NK-92 (cell line): ENCODE data around the gene SPOUT1.
A peak's percentile ranks its signal among the peaks of the same experiment; 100 is the strongest.

ENCODE experiments used
- DNase-seq: peaks from one replicate; lab custom pipeline; 2025; ENCODE audit not compliant: unreplicated experiment; lab: John Stamatoyannopoulos, UW

SPOUT1 gene

GRCh38 chr9:128836509-128837145, 7.0 kb upstream of the SPOUT1 start:
- no peak for DNase-seq

DNA sequence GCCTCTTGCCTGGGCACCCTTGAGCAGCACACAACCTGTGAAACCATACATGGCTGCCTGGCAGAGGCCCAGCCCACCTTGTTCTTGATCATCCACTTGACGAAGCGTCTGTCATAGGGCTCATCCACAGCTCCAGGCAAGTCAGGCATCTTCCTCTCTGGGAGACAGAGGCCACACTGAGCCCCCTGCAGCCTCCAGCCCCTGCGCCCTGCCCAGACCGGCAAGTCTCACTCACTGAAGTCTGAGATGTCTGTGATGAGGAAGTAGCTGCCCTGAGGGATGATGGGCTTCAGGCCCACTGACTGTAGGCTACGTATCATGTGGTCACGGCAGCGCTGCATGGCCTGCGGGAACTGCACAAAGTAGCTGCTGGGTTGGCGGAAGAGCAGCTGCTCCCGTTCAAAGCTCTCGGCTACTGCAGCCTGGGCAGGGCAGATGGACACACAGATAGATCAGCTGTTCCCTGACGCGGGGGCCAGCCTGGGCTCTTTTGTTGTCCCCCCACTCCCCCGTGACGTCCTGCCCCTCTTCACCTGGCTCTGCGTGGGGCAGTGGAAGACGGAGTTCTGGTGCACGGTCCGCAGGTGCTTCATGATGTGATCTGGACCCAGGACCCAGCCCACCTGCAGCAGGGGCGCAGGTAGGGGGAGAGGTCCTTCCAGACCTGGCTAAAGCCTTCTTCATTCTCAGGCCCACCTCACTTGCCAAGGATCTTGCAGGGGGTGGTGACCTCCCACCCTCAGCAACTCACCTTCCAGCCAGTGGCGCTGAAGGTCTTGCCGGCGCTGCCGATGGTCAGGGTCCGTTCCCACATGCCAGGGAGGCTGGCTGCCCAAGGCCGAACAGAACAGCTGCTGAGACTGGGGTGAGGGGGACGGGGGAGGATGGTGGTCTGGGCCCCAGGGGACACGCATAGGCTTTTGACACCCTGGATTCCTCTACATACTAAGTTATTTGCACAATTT, 5.9 kb upstream of the SPOUT1 start:
- no peak for DNase-seq

GRCh38 chr9:128833696-128834095, 4.1 kb upstream of the SPOUT1 start:
- DNase-seq, result no peak

DNA sequence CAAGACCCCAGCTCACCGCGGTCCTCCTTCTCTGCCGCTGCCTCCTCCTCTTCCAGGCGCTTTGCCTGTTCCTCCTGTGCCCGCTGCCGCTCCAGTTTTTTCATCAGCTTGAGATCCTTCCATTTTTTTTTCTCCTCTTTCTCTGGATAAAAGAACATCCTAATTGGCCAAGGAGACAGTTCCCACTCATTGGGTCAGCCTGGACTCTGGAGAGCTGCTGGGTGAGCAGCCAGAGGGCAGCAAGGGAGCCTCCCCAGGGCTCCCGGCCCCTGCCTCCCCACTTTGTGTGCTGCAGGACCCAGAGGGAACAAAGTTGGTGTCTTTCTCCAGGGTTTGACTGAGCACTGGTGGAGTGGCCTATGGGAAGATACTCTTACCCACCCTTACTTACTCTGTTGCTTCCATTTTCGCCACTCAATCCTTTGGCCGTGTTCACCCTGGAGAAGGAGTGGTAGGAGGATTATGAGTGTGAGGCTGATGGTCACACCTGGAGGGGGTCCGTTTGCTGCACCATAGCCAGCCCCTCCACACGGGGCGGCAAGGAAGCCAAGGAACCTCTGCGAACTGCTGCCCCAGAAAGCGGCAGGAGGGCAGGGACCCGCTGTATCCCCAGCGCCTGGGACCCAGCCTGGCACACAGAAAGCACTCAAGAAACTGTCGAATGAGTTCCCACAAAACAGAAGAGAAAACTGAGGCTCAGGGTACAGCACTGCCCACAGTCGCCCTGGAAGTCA, 708 bp downstream of the SPOUT1 start:
- DNase-seq, result no peak

DNA sequence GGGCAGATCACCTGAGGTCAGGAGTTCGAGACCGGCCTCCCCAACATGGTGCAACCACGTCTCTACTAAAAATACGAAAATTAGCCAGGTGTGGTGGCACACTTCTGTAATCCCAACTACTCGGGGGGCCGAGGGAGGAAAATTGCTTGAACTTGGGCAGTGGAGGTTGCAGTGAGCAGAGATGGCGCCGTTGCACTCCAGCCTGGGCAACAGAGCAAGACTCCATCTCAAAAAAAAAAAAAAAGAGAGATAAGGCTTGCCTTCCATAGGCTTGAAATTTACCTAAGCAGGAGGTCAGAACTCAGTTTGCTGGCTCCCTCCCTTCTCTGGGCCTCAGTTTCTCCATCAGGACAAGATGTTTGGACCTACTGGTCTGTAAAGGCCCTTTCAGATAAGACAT, 1.3 kb downstream of the SPOUT1 start:
- no peak for DNase-seq

DNA sequence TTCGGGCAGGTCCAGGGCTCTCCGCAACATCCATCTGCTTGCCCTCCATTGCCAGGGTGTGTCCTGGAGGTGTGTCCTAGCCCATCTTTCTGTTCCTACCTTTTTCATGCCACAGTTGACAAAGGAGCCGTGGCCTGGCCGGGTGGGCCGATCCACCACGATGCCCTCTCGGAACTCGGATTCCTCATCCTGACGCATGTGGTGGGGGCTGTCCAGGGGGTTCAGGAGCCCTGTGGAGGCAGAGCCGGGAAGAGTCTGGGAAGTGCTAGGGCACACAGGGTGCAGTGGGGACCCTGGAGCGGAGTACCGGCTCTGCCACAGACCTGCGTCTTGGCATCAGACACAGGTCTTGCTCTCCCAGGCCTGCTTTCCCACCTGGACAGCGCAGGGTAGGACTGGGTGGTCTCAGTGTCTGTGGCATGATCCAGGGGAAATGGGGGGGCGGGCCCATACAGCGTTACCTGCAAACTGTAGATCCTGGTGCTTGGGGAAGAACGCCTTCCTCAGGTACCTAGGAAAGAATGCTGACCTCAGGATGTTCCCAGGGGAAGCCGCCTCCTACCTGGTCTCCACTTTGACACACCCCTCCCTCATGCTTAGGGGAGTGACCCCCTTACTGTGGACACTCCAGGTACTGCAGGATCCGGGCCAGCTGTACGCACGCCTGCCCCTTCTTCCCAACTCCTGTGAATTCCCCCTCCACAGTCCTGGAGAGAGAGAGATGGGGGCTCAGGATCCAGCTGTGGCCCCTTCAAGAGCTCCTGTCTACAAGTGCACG, 3.5 kb downstream of the SPOUT1 start:
- no peak for DNase-seq

GRCh38 chr9:128824911-128825310, 4.7 kb downstream of the SPOUT1 start:
- no peak for DNase-seq

DNA sequence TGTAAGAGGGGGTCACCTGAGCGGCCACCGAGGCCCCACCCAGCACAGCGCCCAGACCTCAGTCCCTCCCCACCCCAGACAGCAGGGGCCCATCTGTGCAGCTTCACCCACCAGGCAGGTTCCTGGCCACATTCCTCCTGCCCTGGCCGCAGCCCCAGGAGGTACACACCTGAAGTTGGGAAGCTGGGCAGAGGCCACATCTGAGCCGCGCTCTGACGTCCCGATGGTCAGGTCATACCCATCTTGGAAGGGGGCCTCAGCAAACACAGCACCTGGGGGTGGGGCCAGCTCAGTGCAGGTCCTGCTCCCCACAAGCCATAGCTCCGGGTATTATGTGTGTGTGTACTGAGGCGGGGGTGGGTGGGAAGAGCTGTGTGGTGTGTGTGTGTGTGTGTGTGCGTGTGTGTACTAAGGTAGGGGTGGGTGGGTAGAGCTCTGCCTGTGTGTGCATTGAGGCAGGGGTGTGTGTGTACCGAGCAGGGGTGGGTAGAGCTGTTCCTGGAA, 5.6 kb downstream of the SPOUT1 start:
- DNase-seq, result no peak

DNA sequence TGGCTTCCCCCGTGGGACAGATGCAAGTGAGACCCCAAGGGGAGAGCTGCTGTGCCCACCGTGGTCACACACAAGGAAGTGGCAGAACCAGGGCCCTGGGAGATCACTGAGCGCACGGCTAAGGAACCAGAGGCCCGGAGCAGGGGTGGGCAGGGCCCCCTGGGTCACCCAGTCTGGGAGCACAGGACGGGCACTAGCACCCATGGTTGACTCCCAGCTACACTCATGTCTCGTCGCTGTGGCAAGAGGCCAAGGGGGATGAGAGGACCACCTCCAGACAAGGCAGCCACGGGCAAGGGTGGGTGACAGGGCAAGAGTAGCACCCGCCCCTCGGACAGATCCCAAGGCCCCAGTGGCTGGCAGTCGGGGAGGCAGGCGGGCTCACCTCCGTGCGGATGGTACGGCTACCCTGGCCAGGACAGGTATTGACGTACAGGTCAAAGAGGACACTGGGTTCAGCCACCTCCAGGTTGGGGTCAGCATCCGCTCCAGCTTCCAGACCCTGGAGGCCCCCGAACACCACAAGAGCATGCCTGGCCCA, 6.2 kb downstream of the SPOUT1 start:
- no peak for DNase-seq

DNA sequence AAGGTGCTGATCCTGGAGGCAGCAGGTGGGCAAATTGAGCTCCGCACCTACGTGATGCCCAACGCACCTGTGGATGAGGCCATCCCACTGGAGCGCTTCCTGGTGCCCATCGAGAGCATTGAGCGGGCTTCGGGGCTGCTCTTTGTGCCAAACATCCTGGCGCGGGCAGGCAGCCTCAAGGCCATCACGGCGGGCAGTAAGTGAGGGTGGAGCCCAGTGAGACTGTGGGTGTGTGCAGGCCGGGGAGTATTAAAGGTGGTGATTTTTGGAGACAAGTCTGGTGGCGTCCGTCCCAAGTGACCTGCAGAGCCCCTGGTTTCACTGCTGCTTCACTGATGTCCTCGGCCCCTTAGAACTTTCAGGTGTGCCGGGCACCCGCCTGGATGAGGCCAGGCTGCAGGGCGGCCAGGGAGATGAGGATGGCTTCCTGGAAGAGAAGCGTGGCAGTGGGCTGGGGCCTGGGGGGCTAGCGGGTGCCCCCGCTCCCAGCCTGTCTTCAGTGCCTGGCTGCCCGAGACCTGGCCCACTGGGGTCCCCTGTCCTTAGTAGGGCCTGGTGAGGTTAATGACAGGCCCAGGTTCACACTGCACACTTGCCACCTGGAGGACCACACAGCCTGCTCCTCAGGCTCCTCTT, 7.1 kb downstream of the SPOUT1 start:
- DNase-seq, result no peak

GRCh38 chr9:128821584-128822406, 7.8 kb downstream of the SPOUT1 start:
- no peak for DNase-seq

DNA sequence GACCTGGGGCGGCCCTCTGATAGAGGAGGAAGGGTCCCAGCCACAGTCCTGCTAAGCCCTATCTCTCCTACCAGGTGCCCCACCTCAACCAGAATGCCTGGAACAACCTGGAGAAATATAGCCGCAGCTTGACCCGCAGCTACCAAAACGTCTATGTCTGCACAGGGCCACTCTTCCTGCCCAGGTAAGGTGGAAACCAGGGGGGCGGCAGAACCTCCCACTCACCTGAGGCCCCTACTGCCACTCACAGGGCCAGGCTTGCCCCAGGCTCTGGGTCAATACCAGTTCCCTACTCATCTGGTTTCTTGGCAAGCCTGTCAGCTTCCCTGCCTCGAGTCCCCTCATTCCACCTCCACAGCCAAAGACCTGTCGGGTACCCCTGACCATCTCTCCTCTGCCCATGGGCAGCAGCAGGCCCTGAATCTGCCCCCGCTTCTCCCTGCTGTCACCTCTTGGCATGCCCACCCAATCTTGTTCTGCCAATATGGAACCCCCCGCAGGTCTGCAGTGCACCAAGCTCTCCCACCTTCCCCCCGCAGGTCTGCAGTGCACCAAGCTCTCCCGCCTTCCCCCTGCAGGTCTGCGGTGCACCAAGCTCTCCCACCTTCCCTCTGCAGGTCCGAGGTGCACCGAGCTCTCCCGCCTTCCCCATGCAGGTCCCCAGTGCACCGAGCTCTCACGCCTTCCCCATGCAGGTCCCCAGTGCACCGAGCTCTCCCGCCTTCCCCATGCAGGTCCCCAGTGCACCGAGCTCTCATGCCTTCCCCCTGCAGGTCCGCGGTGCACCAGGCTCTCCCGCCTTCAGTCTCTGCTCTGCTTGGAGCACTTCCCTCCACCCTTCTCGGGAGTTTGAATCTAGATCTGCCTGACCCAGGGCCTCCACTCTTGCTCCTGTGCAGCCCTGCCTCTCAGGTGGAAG, 8.7 kb downstream of the SPOUT1 start:
- no peak for DNase-seq

- no peak for DNase-seq
Observed at GRCh38 chr9:128819716-128820664, 9.6 kb downstream of the SPOUT1 start.

GRCh38 chr9:128818839-128819715, 10.5 kb downstream of the SPOUT1 start:
- no peak for DNase-seq

DNA sequence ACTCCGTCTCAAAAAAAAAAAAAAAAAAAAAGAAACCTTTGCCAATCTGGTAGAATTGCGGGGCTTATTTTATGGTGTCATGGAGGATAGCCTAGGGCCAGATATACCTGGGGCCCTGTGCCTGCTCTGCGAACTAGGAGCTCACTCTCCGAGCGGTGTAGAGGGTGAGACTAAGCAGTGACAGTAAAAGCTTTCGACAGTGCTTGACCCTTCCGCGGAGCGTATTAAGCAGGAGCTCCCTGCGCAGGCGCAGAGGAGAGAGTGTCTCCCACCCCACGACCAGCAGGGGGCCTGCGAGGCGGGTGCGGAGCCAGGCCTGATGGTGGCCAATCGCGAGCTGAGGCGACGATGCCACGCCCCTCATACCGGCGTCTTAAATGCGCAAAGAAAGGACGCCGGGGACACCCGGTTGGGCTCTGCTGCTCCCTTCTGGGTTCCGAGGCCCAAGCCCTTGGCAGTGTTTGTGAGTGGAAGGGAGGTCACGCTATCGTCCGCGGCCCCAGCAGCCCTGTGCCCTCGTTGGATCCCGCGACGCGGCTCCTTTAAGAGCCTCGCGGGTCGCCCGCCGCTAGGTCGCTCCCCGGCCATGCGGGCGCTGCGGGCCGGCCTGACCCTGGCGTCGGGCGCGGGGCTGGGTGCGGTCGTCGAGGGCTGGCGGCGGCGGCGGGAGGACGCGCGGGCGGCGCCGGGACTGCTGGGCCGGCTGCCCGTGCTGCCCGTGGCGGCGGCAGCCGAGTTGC, 11.3 kb downstream of the SPOUT1 start, which contains the start of gene ENDOG:
Gene ENDOG (plus strand): TSS at position 402 of the 740 bp plus-strand sequence. CDS start 185 bp downstream, at position 587.
- peak; percentile 82 for DNase-seq
